Trophoblast cell (in vitro differentiated cells and primary cell): ENCODE results near the gene PRRG2.

Experiments used
- DNase-seq, 2 donors: peaks; one replicate each; pipeline ENCODE4 v3.0.0-alpha.2; 2016
- H2AFZ ChIP-seq: 2 replicates; pipeline ENCODE4 v1.6.1; 2013; ENCODE audit warnings: low read length, moderate library complexity, mild to moderate bottlenecking; ENCODE audit not compliant: insufficient read depth, poor library complexity
- H2AK5ac ChIP-seq: 2 replicates; pipeline ENCODE4 v1.6.1; 2013; ENCODE audit warnings: mild to moderate bottlenecking, low read length
- H2BK120ac ChIP-seq: 2 replicates; pipeline ENCODE4 v1.6.1; 2013; ENCODE audit warnings: low read length, mild to moderate bottlenecking, moderate library complexity; ENCODE audit not compliant: insufficient read depth, poor library complexity
- H2BK12ac ChIP-seq: 2 replicates; pipeline ENCODE4 v1.6.1; 2013; ENCODE audit warnings: mild to moderate bottlenecking, low read length, moderate library complexity
- H2BK5ac ChIP-seq: 2 replicates; pipeline ENCODE4 v1.6.1; 2013; ENCODE audit warnings: low read length, low read depth, moderate library complexity, mild to moderate bottlenecking; ENCODE audit not compliant: poor library complexity
- H3K14ac ChIP-seq: 2 replicates; pipeline ENCODE4 v1.6.1; 2013; ENCODE audit warnings: mild to moderate bottlenecking, low read length
- H3K18ac ChIP-seq: 2 replicates; pipeline ENCODE4 v1.6.1; 2013; ENCODE audit warnings: mild to moderate bottlenecking, low read length
- H3K23ac ChIP-seq: 2 replicates; pipeline ENCODE4 v1.6.1; 2013; ENCODE audit warnings: low read length
- H3K27ac ChIP-seq: 2 replicates; pipeline ENCODE4 v1.5.1; 2013; ENCODE audit warnings: low read depth, mild to moderate bottlenecking, inconsistent platforms, low read length, moderate library complexity
- H3K27me3 ChIP-seq: 2 replicates; pipeline ENCODE4 v1.6.1; 2013; ENCODE audit warnings: inconsistent platforms, mild to moderate bottlenecking, low read length, moderate library complexity; ENCODE audit not compliant: insufficient read depth
- H3K36me3 ChIP-seq, 2 experiments: 1 replicate in 1 of 2; 2 replicates in 1 of 2; pipeline ENCODE4 v1.6.1; 2013; ENCODE audit warnings: low read length in 2 of 2, mild to moderate bottlenecking in 2 of 2, moderate library complexity in 1 of 2; ENCODE audit not compliant: insufficient read depth in 2 of 2, control insufficient read depth in 1 of 2
- H3K4ac ChIP-seq: 2 replicates; pipeline ENCODE4 v1.6.1; 2013; ENCODE audit warnings: low read depth, mild to moderate bottlenecking, low read length, moderate library complexity
- H3K4me1 ChIP-seq, 2 experiments: 1 replicate in 1 of 2; 2 replicates in 1 of 2; pipeline ENCODE4 v1.6.1; 2013; ENCODE audit warnings: low read length in 2 of 2, mild to moderate bottlenecking in 2 of 2, moderate library complexity in 1 of 2; ENCODE audit not compliant: insufficient read depth in 2 of 2, control insufficient read depth in 1 of 2
- H3K4me2 ChIP-seq: 2 replicates; pipeline ENCODE4 v1.6.1; 2013; ENCODE audit warnings: inconsistent platforms, mild to moderate bottlenecking, low read length, moderate library complexity
- H3K4me3 ChIP-seq: 2 replicates; pipeline ENCODE4 v1.5.1; 2013; ENCODE audit warnings: mild to moderate bottlenecking, low read depth, low read length, inconsistent platforms
- H3K79me1 ChIP-seq: one replicate; pipeline ENCODE4 v1.6.1; 2013; ENCODE audit warnings: low read length
- H3K79me2 ChIP-seq: 2 replicates; pipeline ENCODE4 v1.6.1; 2013; ENCODE audit warnings: low read length, mild to moderate bottlenecking; ENCODE audit not compliant: control insufficient read depth, insufficient read depth, poor library complexity
- H3K9ac ChIP-seq: 2 replicates; pipeline ENCODE4 v1.6.1; 2013; ENCODE audit warnings: mild to moderate bottlenecking, low read length
- H3K9me3 ChIP-seq: 2 replicates; pipeline ENCODE4 v1.6.1; 2013; ENCODE audit warnings: low read depth, mild to moderate bottlenecking, control low read depth, inconsistent platforms, low read length; ENCODE audit not compliant: insufficient read depth
- H4K12ac ChIP-seq: 2 replicates; pipeline ENCODE4 v1.6.1; 2013; ENCODE audit warnings: low read depth, mild to moderate bottlenecking, low read length, moderate library complexity
- H4K8ac ChIP-seq: 2 replicates; pipeline ENCODE4 v1.6.1; 2013; ENCODE audit warnings: low read depth, mild to moderate bottlenecking, low read length, moderate library complexity
- H4K91ac ChIP-seq: one replicate; pipeline ENCODE4 v1.6.1; 2013; ENCODE audit warnings: low read depth, mild to moderate bottlenecking, low read length, moderate library complexity
- WGBS: extraction: QIAGEN DNeasy Blood & Tissue Kit; methylation state at CpG from one replicate; pipeline ENCODE4 v1.1.7; 2013; ENCODE audit warnings: missing lambda C conversion rate; ENCODE audit not compliant: insufficient read length, insufficient coverage; ENCODE audit errors: extremely low coverage; 5-methylcytosine and 5-hydroxymethylcytosine counted together

Gene PRRG2

GRCh38 chr19:49605605-49606004, 24.5 kb downstream of the PRRG2 start:
- H4K12ac ChIP-seq = no peak overlapping the region
- no peak overlapping the region for H3K4me3 ChIP-seq
- no peaks in the 10 kb centered on the region for H3K9me3 ChIP-seq
- no CpG with 5 or more reads among the region's 7 CpGs for WGBS
- H3K36me3 ChIP-seq = peaks cover 72 to 79% of the 10 kb centered on the region in 2 experiments
- DNase-seq = no peak
- H3K27me3 ChIP-seq = no peaks in the 10 kb centered on the region
- no peak overlapping the region for H2BK5ac ChIP-seq
- no peak overlapping the region for H2BK120ac ChIP-seq
- no peak overlapping the region for H2AK5ac ChIP-seq
- no peak overlapping the region for H2AFZ ChIP-seq
- no peak overlapping the region for H2BK12ac ChIP-seq
- H3K14ac ChIP-seq = no peak overlapping the region
- no peaks in the 10 kb centered on the region for H3K4me1 ChIP-seq
- no peak overlapping the region for H3K4me2 ChIP-seq
- H3K18ac ChIP-seq = no peak overlapping the region
- no peak overlapping the region for H3K27ac ChIP-seq
- H3K9ac ChIP-seq = no peak overlapping the region
- no peak overlapping the region for H3K4ac ChIP-seq
- H4K91ac ChIP-seq = no peak overlapping the region
- peaks cover 4% of the 10 kb centered on the region for H3K79me2 ChIP-seq
- no peaks in the 10 kb centered on the region for H3K79me1 ChIP-seq
- H3K23ac ChIP-seq = no peak overlapping the region
- H4K8ac ChIP-seq = no peak overlapping the region

GRCh38 chr19:49609499-49610092, 28.5 kb downstream of the PRRG2 start:
- no peak overlapping the region for H3K4me3 ChIP-seq
- H3K18ac ChIP-seq = peak overlapping the region; percentile 38
- no peak overlapping the region for H2AFZ ChIP-seq
- H2BK5ac ChIP-seq = no peak overlapping the region
- no peak overlapping the region for H4K8ac ChIP-seq
- H3K4me2 ChIP-seq = no peak overlapping the region
- H3K9me3 ChIP-seq = peaks cover 2% of the 10 kb centered on the region
- no peak for DNase-seq
- no peak overlapping the region for H3K14ac ChIP-seq
- no peak overlapping the region for H3K27ac ChIP-seq
- peaks cover 51 to 60% of the 10 kb centered on the region in 2 experiments for H3K36me3 ChIP-seq
- peaks cover 2 to 3% of the 10 kb centered on the region in 2 experiments for H3K4me1 ChIP-seq
- H3K23ac ChIP-seq = no peak overlapping the region
- no CpG with 5 or more reads among the region's 12 CpGs for WGBS
- no peaks in the 10 kb centered on the region for H3K79me1 ChIP-seq
- no peak overlapping the region for H2AK5ac ChIP-seq
- H4K91ac ChIP-seq = no peak overlapping the region
- H2BK12ac ChIP-seq = no peak overlapping the region
- H3K9ac ChIP-seq = no peak overlapping the region
- no peak overlapping the region for H4K12ac ChIP-seq
- H2BK120ac ChIP-seq = no peak overlapping the region
- peak overlapping the region; percentile 27 for H3K4ac ChIP-seq
- H3K27me3 ChIP-seq = no peaks in the 10 kb centered on the region
- H3K79me2 ChIP-seq = peaks cover 4% of the 10 kb centered on the region

GRCh38 chr19:49613374-49613773, 32.3 kb downstream of the PRRG2 start:
- H4K91ac ChIP-seq = no peak overlapping the region
- peaks cover 56 to 63% of the 10 kb centered on the region in 2 experiments for H3K36me3 ChIP-seq
- H2AK5ac ChIP-seq = no peak overlapping the region
- peaks cover 2% of the 10 kb centered on the region for H3K79me2 ChIP-seq
- H2BK120ac ChIP-seq = no peak overlapping the region
- H3K14ac ChIP-seq = no peak overlapping the region
- peaks cover 2% of the 10 kb centered on the region for H3K9me3 ChIP-seq
- no CpG with 5 or more reads among the region's 4 CpGs for WGBS
- no peak overlapping the region for H3K4me3 ChIP-seq
- H3K9ac ChIP-seq = no peak overlapping the region
- no peaks in the 10 kb centered on the region for H3K79me1 ChIP-seq
- DNase-seq = peak in 1 of 2 donors; percentile 5
- H3K27me3 ChIP-seq = no peaks in the 10 kb centered on the region
- H3K4me2 ChIP-seq = no peak overlapping the region
- H4K12ac ChIP-seq = no peak overlapping the region
- no peak overlapping the region for H3K18ac ChIP-seq
- no peak overlapping the region for H3K23ac ChIP-seq
- peaks cover 2 to 3% of the 10 kb centered on the region in 2 experiments for H3K4me1 ChIP-seq
- no peak overlapping the region for H2BK12ac ChIP-seq
- no peak overlapping the region for H4K8ac ChIP-seq
- no peak overlapping the region for H3K4ac ChIP-seq
- no peak overlapping the region for H2AFZ ChIP-seq
- H3K27ac ChIP-seq = no peak overlapping the region
- H2BK5ac ChIP-seq = no peak overlapping the region

- WGBS = no CpG with 5 or more reads among the region's 19 CpGs
- no peak overlapping the region for H3K4me3 ChIP-seq
Observed at GRCh38 chr19:49614096-49614833, 33.1 kb downstream of the PRRG2 start.

More at GRCh38 chr19:49614096-49614833, 33.1 kb downstream of the PRRG2 start:
- Histone ChIP-seq H2BK5ac (no peak overlapping the region), H2AK5ac (no peak overlapping the region), H3K27me3 (no peaks in the 10 kb centered on the region), H3K4me2 (no peak overlapping the region), H4K91ac (no peak overlapping the region), H3K14ac (no peak overlapping the region), H3K36me3 (peaks cover 53 to 59% of the 10 kb centered on the region in 2 experiments), H3K18ac (peak overlapping the region; percentile 7), H2BK120ac (no peak overlapping the region), H2AFZ (no peak overlapping the region), H4K8ac (no peak overlapping the region), H3K79me2 (peaks cover 2% of the 10 kb centered on the region), H3K23ac (no peak overlapping the region), H3K79me1 (no peaks in the 10 kb centered on the region), H2BK12ac (no peak overlapping the region), H3K27ac (no peak overlapping the region), H3K4ac (no peak overlapping the region), H3K9me3 (peaks cover 2% of the 10 kb centered on the region), H3K9ac (no peak overlapping the region), H3K4me1 (peaks cover 2 to 3% of the 10 kb centered on the region in 2 experiments), H4K12ac (no peak overlapping the region)
- DNase-seq = peak in 1 of 2 donors; percentile 32
